Neural cell (in vitro differentiated cells): ENCODE measurements around the gene ZKSCAN1.
A peak's percentile ranks its signal among the peaks of the same experiment; 100 is the strongest.

ENCODE experiments used
- POLR2AphosphoS5 ChIP-seq: IDR thresholded peaks from 2 replicates; pipeline ENCODE4 v1.6.1; 2012
- SMC3 ChIP-seq: fragments of 450-650 bp; conservative IDR thresholded peaks from 2 replicates; pipeline ENCODE4 v1.6.1; 2014; ENCODE audit warnings: antibody characterized with exemption, mild to moderate bottlenecking, moderate library complexity; ENCODE audit not compliant: poor library complexity
- TAF1 ChIP-seq: IDR thresholded peaks from 2 replicates; pipeline ENCODE4 v1.6.1; 2012; ENCODE audit warnings: low read depth
- TF ChIP-seq, protein P1 (sequence below): fragments of 450-650 bp; IDR thresholded peaks from 2 replicates; pipeline ENCODE4 v1.5.1; 2014; ENCODE audit warnings: antibody characterized with exemption, mild to moderate bottlenecking, moderate library complexity; ENCODE audit not compliant: poor library complexity, severe bottlenecking
- TF ChIP-seq, protein P2 (sequence below): IDR thresholded peaks from 2 replicates; pipeline ENCODE4 v1.6.1; 2012; ENCODE audit warnings: borderline replicate concordance

- TF ChIP-seq, protein P1, sequence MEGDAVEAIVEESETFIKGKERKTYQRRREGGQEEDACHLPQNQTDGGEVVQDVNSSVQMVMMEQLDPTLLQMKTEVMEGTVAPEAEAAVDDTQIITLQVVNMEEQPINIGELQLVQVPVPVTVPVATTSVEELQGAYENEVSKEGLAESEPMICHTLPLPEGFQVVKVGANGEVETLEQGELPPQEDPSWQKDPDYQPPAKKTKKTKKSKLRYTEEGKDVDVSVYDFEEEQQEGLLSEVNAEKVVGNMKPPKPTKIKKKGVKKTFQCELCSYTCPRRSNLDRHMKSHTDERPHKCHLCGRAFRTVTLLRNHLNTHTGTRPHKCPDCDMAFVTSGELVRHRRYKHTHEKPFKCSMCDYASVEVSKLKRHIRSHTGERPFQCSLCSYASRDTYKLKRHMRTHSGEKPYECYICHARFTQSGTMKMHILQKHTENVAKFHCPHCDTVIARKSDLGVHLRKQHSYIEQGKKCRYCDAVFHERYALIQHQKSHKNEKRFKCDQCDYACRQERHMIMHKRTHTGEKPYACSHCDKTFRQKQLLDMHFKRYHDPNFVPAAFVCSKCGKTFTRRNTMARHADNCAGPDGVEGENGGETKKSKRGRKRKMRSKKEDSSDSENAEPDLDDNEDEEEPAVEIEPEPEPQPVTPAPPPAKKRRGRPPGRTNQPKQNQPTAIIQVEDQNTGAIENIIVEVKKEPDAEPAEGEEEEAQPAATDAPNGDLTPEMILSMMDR: no peak
- TF ChIP-seq, protein P2, sequence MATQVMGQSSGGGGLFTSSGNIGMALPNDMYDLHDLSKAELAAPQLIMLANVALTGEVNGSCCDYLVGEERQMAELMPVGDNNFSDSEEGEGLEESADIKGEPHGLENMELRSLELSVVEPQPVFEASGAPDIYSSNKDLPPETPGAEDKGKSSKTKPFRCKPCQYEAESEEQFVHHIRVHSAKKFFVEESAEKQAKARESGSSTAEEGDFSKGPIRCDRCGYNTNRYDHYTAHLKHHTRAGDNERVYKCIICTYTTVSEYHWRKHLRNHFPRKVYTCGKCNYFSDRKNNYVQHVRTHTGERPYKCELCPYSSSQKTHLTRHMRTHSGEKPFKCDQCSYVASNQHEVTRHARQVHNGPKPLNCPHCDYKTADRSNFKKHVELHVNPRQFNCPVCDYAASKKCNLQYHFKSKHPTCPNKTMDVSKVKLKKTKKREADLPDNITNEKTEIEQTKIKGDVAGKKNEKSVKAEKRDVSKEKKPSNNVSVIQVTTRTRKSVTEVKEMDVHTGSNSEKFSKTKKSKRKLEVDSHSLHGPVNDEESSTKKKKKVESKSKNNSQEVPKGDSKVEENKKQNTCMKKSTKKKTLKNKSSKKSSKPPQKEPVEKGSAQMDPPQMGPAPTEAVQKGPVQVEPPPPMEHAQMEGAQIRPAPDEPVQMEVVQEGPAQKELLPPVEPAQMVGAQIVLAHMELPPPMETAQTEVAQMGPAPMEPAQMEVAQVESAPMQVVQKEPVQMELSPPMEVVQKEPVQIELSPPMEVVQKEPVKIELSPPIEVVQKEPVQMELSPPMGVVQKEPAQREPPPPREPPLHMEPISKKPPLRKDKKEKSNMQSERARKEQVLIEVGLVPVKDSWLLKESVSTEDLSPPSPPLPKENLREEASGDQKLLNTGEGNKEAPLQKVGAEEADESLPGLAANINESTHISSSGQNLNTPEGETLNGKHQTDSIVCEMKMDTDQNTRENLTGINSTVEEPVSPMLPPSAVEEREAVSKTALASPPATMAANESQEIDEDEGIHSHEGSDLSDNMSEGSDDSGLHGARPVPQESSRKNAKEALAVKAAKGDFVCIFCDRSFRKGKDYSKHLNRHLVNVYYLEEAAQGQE: peak; percentile 78
- TF ChIP-seq POLR2AphosphoS5 (peak; percentile 92), SMC3 (peak; percentile 24), TAF1 (peak; percentile 95)
Measured at GRCh38 chr7:100088621-100089457, 73.4 kb downstream of the ZKSCAN1 start, which contains the start of gene COPS6.
